Kidney (tissue), 14 donors: ENCODE measurements around the gene EHMT2. TPM values are rescaled to one million over a fixed set of nuclear protein-coding genes. Genes with fewer than 3 reads are reported as not detected.
A peak's percentile ranks its signal among the peaks of the same experiment; 100 is the strongest.

ENCODE experiments used
- DNase-seq, 5 donors: peaks; one replicate each; pipeline ENCODE4 v3.0.0-alpha.2; 2013 to 2020
- FAIRE-seq: peaks from 2 replicates; lab custom pipeline; 2012; peaks lifted over from hg19 to GRCh38; lab: Jason Lieb, UNC
- H3K27ac ChIP-seq, 2 donors: one replicate each; pipeline ENCODE4 v1.7.0; 2013; ENCODE audit warnings: low read depth in 2 of 2, low read length in 2 of 2, inconsistent platforms in 1 of 2
- H3K27me3 ChIP-seq: one replicate; pipeline ENCODE4 v1.7.1; 2013; ENCODE audit warnings: low read length, inconsistent platforms; ENCODE audit not compliant: control insufficient read depth, insufficient read depth
- H3K36me3 ChIP-seq, 3 donors: one replicate each; pipeline versions ENCODE4 v1.7.0 to v1.7.1; 2013; ENCODE audit warnings: low read length in 3 of 3, control low read depth in 1 of 3, inconsistent platforms in 1 of 3; ENCODE audit not compliant: insufficient read depth in 3 of 3, control insufficient read depth in 2 of 3
- H3K4me1 ChIP-seq, 3 donors: one replicate each; pipeline versions ENCODE4 v1.7.0 to v1.7.1; 2013; ENCODE audit warnings: low read length in 3 of 3, inconsistent platforms in 1 of 3, low read depth in 1 of 3; ENCODE audit not compliant: control insufficient read depth in 2 of 3, insufficient read depth in 2 of 3
- H3K4me3 ChIP-seq, 3 donors: one replicate each; pipeline versions ENCODE4 v1.7.0 to v1.8.1; 2013; ENCODE audit warnings: low read length in 3 of 3, control low read depth in 1 of 3, inconsistent platforms in 1 of 3
- H3K9ac ChIP-seq, 3 donors: one replicate each; pipeline versions ENCODE4 v1.7.0 to v1.7.1; 2013; ENCODE audit warnings: low read length in 3 of 3, control low read depth in 1 of 3, inconsistent platforms in 1 of 3
- H3K9me3 ChIP-seq, 3 donors: one replicate each; pipeline versions ENCODE4 v1.7.0 to v1.7.1; 2013; ENCODE audit warnings: low read length in 3 of 3, control low read depth in 1 of 3, inconsistent platforms in 1 of 3; ENCODE audit not compliant: control insufficient read depth in 2 of 3, insufficient read depth in 1 of 3
- intact Hi-C: fragments of 100-400 bp; cut with DNase I; formaldehyde crosslinking; loops from one replicate; pipeline ENCODE4 v1.11.1; 2022
- polyA plus RNA-seq: library from polyadenylated mRNA; stranded (reverse); fragments of 350-450 nt; fragmentation: Illumina TruSeq; extraction: RNeasy Lipid Tissue Mini Kit (QIAGEN cat#74804); gene quantifications from one replicate; pipeline ENCODE4 v1.2.3, GENCODE V29; 2014; ENCODE audit warnings: low read depth, low replicate concordance; ENCODE audit not compliant: insufficient read depth
- total RNA-seq: library from RNA; stranded (reverse); fragmentation: NEBNext Ultra II Directional; extraction: Animal tissue kit (Norgen Biotek cat#: 25700); gene quantifications from one replicate; pipeline ENCODE4 v1.2.1, GENCODE V29; 2021
- TF ChIP-seq, protein P1 (sequence below): IDR thresholded peaks from 3 replicates; pipeline ENCODE4 v1.5.1; 2012; ENCODE audit warnings: mild to moderate bottlenecking, moderate library complexity, borderline replicate concordance; ENCODE audit not compliant: insufficient read depth; ENCODE audit errors: extremely low read depth
- donor health status: control.
- donor health status: control.
- donor health status: control.
- donor health status: control.
- donor health status: control.
- donor health status: DM: yes; HTN: yes; CAD: no.
- donor health status: Normal renal cell carcinoma (clear cell type).

Gene EHMT2
- total and polyA plus RNA-seq, 2 donors from 2014 or later, result 35.3 to 40.5 TPM

GRCh38 chr6:31888276-31889258 is 8.9 kb downstream of the EHMT2 start:
- H3K36me3 ChIP-seq, result peaks cover 8 to 40% (median 18%) of the 10 kb centered on the region in 3 donors
- H3K9ac ChIP-seq, result no peak overlapping the region
- no peaks in the 10 kb centered on the region for H3K4me1 ChIP-seq
- no peak overlapping the region for H3K27ac ChIP-seq
- H3K9me3 ChIP-seq, result no peaks in the 10 kb centered on the region
- H3K4me3 ChIP-seq, result no peak overlapping the region
- peak in 1 of 5 donors; percentile 64 for DNase-seq
- TF ChIP-seq, protein P1, sequence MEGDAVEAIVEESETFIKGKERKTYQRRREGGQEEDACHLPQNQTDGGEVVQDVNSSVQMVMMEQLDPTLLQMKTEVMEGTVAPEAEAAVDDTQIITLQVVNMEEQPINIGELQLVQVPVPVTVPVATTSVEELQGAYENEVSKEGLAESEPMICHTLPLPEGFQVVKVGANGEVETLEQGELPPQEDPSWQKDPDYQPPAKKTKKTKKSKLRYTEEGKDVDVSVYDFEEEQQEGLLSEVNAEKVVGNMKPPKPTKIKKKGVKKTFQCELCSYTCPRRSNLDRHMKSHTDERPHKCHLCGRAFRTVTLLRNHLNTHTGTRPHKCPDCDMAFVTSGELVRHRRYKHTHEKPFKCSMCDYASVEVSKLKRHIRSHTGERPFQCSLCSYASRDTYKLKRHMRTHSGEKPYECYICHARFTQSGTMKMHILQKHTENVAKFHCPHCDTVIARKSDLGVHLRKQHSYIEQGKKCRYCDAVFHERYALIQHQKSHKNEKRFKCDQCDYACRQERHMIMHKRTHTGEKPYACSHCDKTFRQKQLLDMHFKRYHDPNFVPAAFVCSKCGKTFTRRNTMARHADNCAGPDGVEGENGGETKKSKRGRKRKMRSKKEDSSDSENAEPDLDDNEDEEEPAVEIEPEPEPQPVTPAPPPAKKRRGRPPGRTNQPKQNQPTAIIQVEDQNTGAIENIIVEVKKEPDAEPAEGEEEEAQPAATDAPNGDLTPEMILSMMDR, result peak; percentile 64
- H3K27me3 ChIP-seq, result no peaks in the 10 kb centered on the region
- intact Hi-C loops, result no loop called here
- no peak for FAIRE-seq

GRCh38 chr6:31887173-31888007 is 10.1 kb downstream of the EHMT2 start:
- Histone ChIP-seq H3K4me3 (no peak overlapping the region), H3K36me3 (peaks cover 8 to 39% (median 22%) of the 10 kb centered on the region in 3 donors), H3K27ac (no peak overlapping the region), H3K4me1 (peaks cover 0 to 2% (median 0%) of the 10 kb centered on the region in 3 donors), H3K27me3 (no peaks in the 10 kb centered on the region), H3K9ac (no peak overlapping the region), H3K9me3 (no peaks in the 10 kb centered on the region)
- intact Hi-C loops, result no loop called here
- DNase-seq (no peak), FAIRE-seq (no peak)
- TF ChIP-seq, protein P1, result no peak

GRCh38 chr6:31886541-31886991 is 10.9 kb downstream of the EHMT2 start:
- peak in 1 of 5 donors; percentile 68 for DNase-seq
- TF ChIP-seq, protein P1, result no peak
- no peak for FAIRE-seq
- H3K27me3 ChIP-seq, result no peaks in the 10 kb centered on the region
- H3K4me1 ChIP-seq, result peaks cover 0 to 2% (median 0%) of the 10 kb centered on the region in 3 donors
- no peaks in the 10 kb centered on the region for H3K9me3 ChIP-seq
- intact Hi-C loops, result no loop called here
- no peak overlapping the region for H3K9ac ChIP-seq
- peaks cover 6 to 39% (median 22%) of the 10 kb centered on the region in 3 donors for H3K36me3 ChIP-seq
- H3K4me3 ChIP-seq, result no peak overlapping the region
- no peak overlapping the region for H3K27ac ChIP-seq
